SU-DHL-6 (cell line): ENCODE data around the gene CLEC4E.
"Not testable (repeated sequence)": the region's sequence is repeated elsewhere in the genome, so short reads cannot be mapped to it uniquely, and the experiment has no call there.

ENCODE experiments used
- H2AFZ ChIP-seq: fragments of 200-600 bp; sonication (generic); 2 replicates; pipeline ENCODE4 v1.6.1; 2014; ENCODE audit warnings: low read depth, mild to moderate bottlenecking, moderate library complexity, mixed read lengths, antibody characterized with exemption, low read length; ENCODE audit not compliant: severe bottlenecking
- H3F3A ChIP-seq: fragments of 200-600 bp; shearing (Covaris generic); 2 replicates; pipeline ENCODE4 v1.6.0; 2016; ENCODE audit warnings: antibody characterized with exemption, mild to moderate bottlenecking; ENCODE audit not compliant: insufficient read depth
- H3K27ac ChIP-seq: fragments of 200-600 bp; sonication (generic); 2 replicates; pipeline ENCODE4 v1.5.1; 2016; ENCODE audit warnings: low read depth, mild to moderate bottlenecking, low read length, moderate library complexity, mixed read lengths
- H3K27me3 ChIP-seq: fragments of 200-600 bp; sonication (generic), shearing (Covaris generic); 2 replicates; pipeline ENCODE4 v1.6.0; 2014; ENCODE audit warnings: mild to moderate bottlenecking, low read length
- H3K36me3 ChIP-seq: fragments of 200-600 bp; sonication (generic); 2 replicates; pipeline ENCODE4 v1.6.1; 2014; ENCODE audit warnings: mild to moderate bottlenecking, low read length, mixed read lengths
- H3K4me2 ChIP-seq: fragments of 300-600, 200-600 bp; shearing (Covaris generic), sonication (generic); 2 replicates; pipeline ENCODE4 v1.6.0; 2014; ENCODE audit warnings: low read length, low read depth, mild to moderate bottlenecking; ENCODE audit not compliant: poor library complexity, severe bottlenecking
- H3K4me3 ChIP-seq: fragments of 200-600 bp; sonication (generic); 2 replicates; pipeline ENCODE4 v1.5.1; 2014; ENCODE audit warnings: antibody characterized with exemption, low read length, mild to moderate bottlenecking, mixed read lengths; ENCODE audit not compliant: insufficient read depth, poor library complexity, severe bottlenecking
- H3K79me2 ChIP-seq: fragments of 200-600 bp; sonication (generic); 2 replicates; pipeline ENCODE4 v1.6.1; 2014; ENCODE audit warnings: mild to moderate bottlenecking, low read length, moderate library complexity; ENCODE audit not compliant: insufficient read depth
- H3K9ac ChIP-seq: fragments of 200-600 bp; sonication (generic); 2 replicates; pipeline ENCODE4 v1.7.0; 2014; ENCODE audit warnings: mild to moderate bottlenecking, low read length
- H3K9me2 ChIP-seq: fragments of 200-600 bp; sonication (generic); replicated peaks from 2 replicates; pipeline ENCODE4 v1.6.1; 2014; ENCODE audit warnings: low read length; ENCODE audit not compliant: insufficient read depth
- H3K9me3 ChIP-seq: fragments of 200-600 bp; sonication (generic); 2 replicates; pipeline ENCODE4 v1.6.1; 2014; ENCODE audit warnings: low read length, mixed read lengths; ENCODE audit not compliant: insufficient read depth
- H4K20me1 ChIP-seq: fragments of 200-600 bp; sonication (generic); 2 replicates; pipeline ENCODE4 v1.6.1; 2014; ENCODE audit warnings: low read depth, mild to moderate bottlenecking, antibody characterized with exemption, low read length, moderate library complexity, mixed read lengths
- CTCF ChIP-seq: fragments of 200-600 bp; sonication (generic); IDR thresholded peaks from one replicate; pipeline ENCODE4 v1.5.1; 2017; ENCODE audit warnings: antibody characterized with exemption, mild to moderate bottlenecking, low read length, moderate library complexity; ENCODE audit not compliant: insufficient read depth, poor library complexity, severe bottlenecking
- EZH2phosphoT487 ChIP-seq: fragments of 200-600 bp; sonication (generic), shearing (Covaris generic); conservative IDR thresholded peaks from 2 replicates; pipeline ENCODE4 v1.6.1; 2018; ENCODE audit warnings: mild to moderate bottlenecking, antibody characterized with exemption, low read length, moderate library complexity, mixed read lengths

CLEC4E gene

GRCh38 chr12:8540831-8541230 is at the start of gene CLEC4E:
CLEC4E (minus strand) TSS chr12:8540905; CDS start chr12:8540797, 108 bp downstream.
- not testable (repeated sequence) for H2AFZ ChIP-seq, H3K9ac ChIP-seq, H3K27ac ChIP-seq, H3K4me3 ChIP-seq, H4K20me1 ChIP-seq, H3F3A ChIP-seq, H3K27me3 ChIP-seq, H3K9me3 ChIP-seq, H3K9me2 ChIP-seq, H3K79me2 ChIP-seq, H3K36me3 ChIP-seq, H3K4me2 ChIP-seq

- Histone ChIP-seq H3K27ac (no peak overlapping the region), H3K4me3 (no peak overlapping the region), H4K20me1 (no peaks in the 10 kb centered on the region), H3K9me2 (no peaks in the 10 kb centered on the region), H3K79me2 (no peaks in the 10 kb centered on the region), H3K4me2 (no peak overlapping the region), H2AFZ (no peak overlapping the region), H3K9ac (no peak overlapping the region), H3K9me3 (no peaks in the 10 kb centered on the region), H3F3A (no peaks in the 10 kb centered on the region), H3K27me3 (no peaks in the 10 kb centered on the region), H3K36me3 (no peaks in the 10 kb centered on the region)
- TF ChIP-seq EZH2phosphoT487, result no peak
- no peak for TF ChIP-seq CTCF
Observed at GRCh38 chr12:8589679-8590078, 49.0 kb upstream of the CLEC4E start.

- H3K79me2 ChIP-seq, H3K4me2 ChIP-seq, H3K4me3 ChIP-seq, H3K9me2 ChIP-seq, H3F3A ChIP-seq, H3K36me3 ChIP-seq, H3K9me3 ChIP-seq, H4K20me1 ChIP-seq, H3K9ac ChIP-seq, H2AFZ ChIP-seq, H3K27ac ChIP-seq, H3K27me3 ChIP-seq: not testable (repeated sequence)
Observed at GRCh38 chr12:8584478-8584877, 43.8 kb upstream of the CLEC4E start.

GRCh38 chr12:8584004-8584403 is 43.3 kb upstream of the CLEC4E start:
- H3K27me3 ChIP-seq, result no peaks in the 10 kb centered on the region
- no peak overlapping the region for H2AFZ ChIP-seq
- no peaks in the 10 kb centered on the region for H3K9me2 ChIP-seq
- TF ChIP-seq EZH2phosphoT487 (no peak), CTCF (no peak)
- no peaks in the 10 kb centered on the region for H3K36me3 ChIP-seq
- H4K20me1 ChIP-seq, result no peaks in the 10 kb centered on the region
- H3K27ac ChIP-seq, result no peak overlapping the region
- H3F3A ChIP-seq, result no peaks in the 10 kb centered on the region
- no peak overlapping the region for H3K9ac ChIP-seq
- no peaks in the 10 kb centered on the region for H3K9me3 ChIP-seq
- H3K79me2 ChIP-seq, result no peaks in the 10 kb centered on the region
- H3K4me2 ChIP-seq, result no peak overlapping the region
- H3K4me3 ChIP-seq, result no peak overlapping the region
